Pancreas (tissue), 10 donors: ENCODE results near the gene PTPRG. TPM values are rescaled to one million over a fixed set of nuclear protein-coding genes. Genes with fewer than 3 reads are reported as not detected.

Experiments used
- ATAC-seq, 4 donors: fragments of 200-7000 bp; cut with Tn5 transposase; one replicate each; pipeline versions ENCODE4 v1.8.0 to v1.9.1; 2020; ENCODE audit warnings: mild to moderate bottlenecking in 4 of 4, moderate library complexity in 4 of 4
- DNase-seq, 6 donors: peaks; one replicate each; pipeline ENCODE4 v3.0.0-alpha.2; 2020
- FAIRE-seq: peaks from 2 replicates; lab custom pipeline; 2012; peaks lifted over from hg19 to GRCh38; lab: Jason Lieb, UNC
- H3K27ac ChIP-seq, 4 donors: fragments of 200-600 bp; sonication (generic); 1 replicate in 3 of 4; 2 replicates in 1 of 4; pipeline versions ENCODE4 v1.5.0 to v1.8.0; 2020
- H3K27me3 ChIP-seq, 4 donors: fragments of 200-600 bp; one replicate each; pipeline ENCODE4 v1.8.0; 2021
- H3K36me3 ChIP-seq, 3 donors: fragments of 200-600 bp; sonication (generic) in 1 of 3; one replicate each; pipeline versions ENCODE4 v1.5.0 to v1.8.0; 2020 to 2021
- H3K4me1 ChIP-seq, 3 donors: fragments of 200-600 bp; one replicate each; pipeline ENCODE4 v1.8.0; 2021
- H3K4me3 ChIP-seq, 4 donors: fragments of 200-600 bp; sonication (generic) in 2 of 4; one replicate each; pipeline versions ENCODE4 v1.5.0 to v1.8.0; 2020 to 2021
- H3K9me3 ChIP-seq, 4 donors: fragments of 200-600 bp; one replicate each; pipeline ENCODE4 v1.8.0; 2021
- CTCF ChIP-seq, 4 donors: fragments of 200-600 bp; sonication (generic) in 3 of 4; IDR thresholded peaks; one replicate each; pipeline versions ENCODE4 v1.5.0 to v1.8.0; 2021; ENCODE audit warnings: antibody characterized with exemption in 4 of 4
- WGBS, 2 donors: extraction: QIAGEN DNeasy Blood & Tissue Kit; methylation state at CpG; one replicate each; pipeline ENCODE4 v1.1.7; 2013; 5-methylcytosine and 5-hydroxymethylcytosine counted together
- intact Hi-C, 3 donors: fragments of 100-400 bp; cut with DNase I; formaldehyde crosslinking; loops; one replicate each; pipeline versions ENCODE4 v1.11.1 to v1.14.2; 2022
- polyA plus RNA-seq, 2 donors: library from polyadenylated mRNA; stranded (reverse); fragments of 200-250 nt; gene quantifications; one replicate each; pipeline ENCODE4 v1.2.3, GENCODE V29; 2013
- total RNA-seq, 6 donors: library from RNA; stranded (reverse); fragmentation: NEBNext Ultra II Directional in 4 of 6; extraction: Animal tissue kit (Norgen Biotek cat#: 25700) in 4 of 6; gene quantifications; one replicate each; pipeline versions ENCODE4 v1.2.1 to v1.2.4, GENCODE V29; 2021 to 2023
- donor health status: healthy with polysubstance abuse.
- donor health status: DM: no; HTN: no; CAD: no; lungs with moderate emphysema.
- donor health status: DM: no; HTN: no; CAD: no.
- donor health status: control.
- donor health status: control.
- donor health status: Bipolar disorder and iron deficiency.
- donor health status: DM: yes; HTN: yes; CAD: no.
- donor health status: DM: no; HTN: no; CAD: no.
- donor health status: DM: no; HTN: no; CAD: no.
- donor health status: DM: yes; HTN: yes; CAD: no.

The PTPRG gene
- total and polyA plus RNA-seq, 8 donors = 2.8 to 20.5 (median 9.5) TPM

GRCh38 chr3:62011666-62012065 lies 450.3 kb downstream of the PTPRG start:
- Histone ChIP-seq H3K4me1 (no peaks in the 10 kb centered on the region), H3K36me3 (no peaks in the 10 kb centered on the region), H3K9me3 (no peaks in the 10 kb centered on the region), H3K27me3 (no peaks in the 10 kb centered on the region), H3K27ac (no peak overlapping the region), H3K4me3 (no peak overlapping the region)
- 86 to 89% methylated on average over 5 of the region's 5 CpGs for WGBS, 2 donors
- FAIRE-seq (no peak), DNase-seq (no peak), ATAC-seq (no peak)
- intact Hi-C loops = no loop called here
- TF ChIP-seq CTCF (IDR thresholded peaks at IDR 0.05) = no peak

DNA sequence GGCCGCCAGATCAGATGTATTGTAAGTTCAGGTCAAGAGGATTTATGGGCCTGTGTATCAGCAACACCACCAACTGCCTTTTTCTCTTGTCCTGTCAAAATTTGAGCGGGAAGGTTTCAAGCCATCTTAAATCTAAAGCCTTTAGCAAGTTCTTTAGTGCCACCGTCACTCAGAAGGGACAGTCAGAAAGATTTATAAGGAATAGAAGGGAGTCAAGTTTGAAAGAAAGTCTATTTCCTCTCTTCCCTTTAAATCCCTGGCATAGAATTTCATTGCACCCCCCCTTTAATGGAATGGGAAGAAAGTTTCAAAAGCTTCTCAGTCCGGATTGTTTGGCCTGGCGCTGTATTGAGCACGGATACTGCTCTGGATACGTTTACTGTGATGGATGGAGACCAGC lies 452.6 kb downstream of the PTPRG start:
- ATAC-seq (no peak), DNase-seq (no peak), FAIRE-seq (no peak)
- no peak for TF ChIP-seq CTCF (IDR thresholded peaks at IDR 0.05)
- intact Hi-C loops = no loop called here
- WGBS, 2 donors = 93 to 95% methylated on average over 7 of the region's 7 CpGs
- no peaks in the 10 kb centered on the region for H3K4me1 ChIP-seq
- no peaks in the 10 kb centered on the region for H3K27me3 ChIP-seq
- H3K9me3 ChIP-seq = no peaks in the 10 kb centered on the region
- H3K27ac ChIP-seq = no peak overlapping the region
- H3K36me3 ChIP-seq = no peaks in the 10 kb centered on the region
- no peak overlapping the region for H3K4me3 ChIP-seq

GRCh38 chr3:62015111-62015510 lies 453.7 kb downstream of the PTPRG start:
- Histone ChIP-seq H3K27ac (no peak overlapping the region), H3K4me3 (no peak overlapping the region), H3K27me3 (no peaks in the 10 kb centered on the region), H3K4me1 (no peaks in the 10 kb centered on the region), H3K9me3 (no peaks in the 10 kb centered on the region), H3K36me3 (no peaks in the 10 kb centered on the region)
- no peak for ATAC-seq
- no peak for FAIRE-seq
- no peak for DNase-seq
- WGBS, 2 donors = 81 to 87% methylated on average over 3 of the region's 3 CpGs
- intact Hi-C loops = no loop called here
- TF ChIP-seq CTCF (IDR thresholded peaks at IDR 0.05) = no peak

GRCh38 chr3:62019906-62020305 lies 458.5 kb downstream of the PTPRG start:
- Histone ChIP-seq H3K27ac (no peak overlapping the region), H3K4me1 (no peaks in the 10 kb centered on the region), H3K36me3 (no peaks in the 10 kb centered on the region), H3K4me3 (no peak overlapping the region), H3K27me3 (no peaks in the 10 kb centered on the region), H3K9me3 (no peaks in the 10 kb centered on the region)
- DNase-seq = no peak
- no peak for TF ChIP-seq CTCF (IDR thresholded peaks at IDR 0.05)
- intact Hi-C loops = no loop called here
- WGBS, 2 donors = 36 to 55% methylated on average over 1 of the region's 1 CpG
- ATAC-seq = no peak
- no peak for FAIRE-seq

DNA sequence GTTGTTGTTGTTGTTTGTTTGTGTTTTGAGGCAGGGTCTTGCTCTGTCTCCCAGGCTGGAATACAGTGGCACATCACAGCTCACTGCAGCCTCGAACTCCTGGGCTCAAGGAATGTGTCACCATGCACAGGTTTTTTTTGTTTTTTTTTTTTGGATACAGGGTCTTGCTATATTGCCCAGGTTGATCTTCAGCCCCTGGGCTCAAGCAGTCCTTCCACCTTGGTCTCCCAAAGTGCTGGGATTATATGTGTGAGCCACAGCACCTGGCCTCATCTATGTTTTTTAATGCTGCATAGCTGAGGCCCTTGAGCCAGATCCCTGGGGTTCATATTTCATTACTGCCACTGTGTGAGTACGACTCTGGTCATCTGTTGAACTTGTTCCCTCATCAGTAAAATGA lies 459.3 kb downstream of the PTPRG start:
- no peaks in the 10 kb centered on the region for H3K9me3 ChIP-seq
- H3K27me3 ChIP-seq = no peaks in the 10 kb centered on the region
- H3K4me3 ChIP-seq = no peak overlapping the region
- intact Hi-C loops = no loop called here
- DNase-seq = no peak
- no peaks in the 10 kb centered on the region for H3K36me3 ChIP-seq
- no peak overlapping the region for H3K27ac ChIP-seq
- ATAC-seq = no peak
- WGBS, 2 donors = 94 to 100% methylated on average over 2 of the region's 2 CpGs
- no peak for FAIRE-seq
- no peak for TF ChIP-seq CTCF (IDR thresholded peaks at IDR 0.05)
- no peaks in the 10 kb centered on the region for H3K4me1 ChIP-seq
